IMR-90 (cell line): ENCODE measurements around the gene FUT6. TPM values are rescaled to one million over a fixed set of nuclear protein-coding genes. Genes with fewer than 3 reads are reported as not detected.
A peak's percentile ranks its signal among the peaks of the same experiment; 100 is the strongest.

ENCODE experiments used
- ATAC-seq: fragments of 200-7000 bp; cut with Tn5 transposase; 2 replicates; pipeline ENCODE4 v1.9.1; 2020; ENCODE audit warnings: low read depth, mild to moderate bottlenecking, moderate library complexity
- BruUV-seq: library from RNA; stranded (reverse); fragments of 400-500 nt; replicated peaks from 2 replicates; lab custom pipeline; 2021; lab: Mats Ljungman, UMichigan
- CTCF ChIA-PET: fragments of 300-600 bp; formaldehyde crosslinking; extraction: SDS; loops from one replicate; lab custom pipeline; 2021; ENCODE audit warnings: antibody characterized with exemption; lab: Yijun Ruan, JAX
- POLR2A ChIA-PET: fragments of 300-600 bp; sonication (Branson Sonifier 250); formaldehyde crosslinking; loops from one replicate; lab custom pipeline; 2022; ENCODE audit warnings: antibody characterized with exemption; ENCODE audit not compliant: unreplicated experiment; lab: Charles Lee
- DNase-seq: peaks from one replicate; pipeline ENCODE4 v3.0.0; 2013
- H2AFZ ChIP-seq: replicated peaks from 2 replicates; pipeline ENCODE3; 2013; ENCODE audit warnings: low read length, mild to moderate bottlenecking; ENCODE audit not compliant: poor library complexity
- H2AK5ac ChIP-seq: 2 replicates; pipeline ENCODE4 v1.6.1; 2013; ENCODE audit warnings: low read depth, low read length, inconsistent platforms
- H2AK9ac ChIP-seq: replicated peaks from 2 replicates; pipeline ENCODE3; 2013; ENCODE audit warnings: mild to moderate bottlenecking, low read depth, low read length, moderate library complexity; ENCODE audit not compliant: poor library complexity
- H2BK120ac ChIP-seq: 2 replicates; pipeline ENCODE4 v1.6.1; 2013; ENCODE audit warnings: low read depth, low read length, inconsistent platforms
- H2BK15ac ChIP-seq: 3 replicates; pipeline ENCODE4 v1.6.1; 2013; ENCODE audit warnings: low read depth, low read length, inconsistent platforms
- H2BK20ac ChIP-seq: 2 replicates; pipeline ENCODE4 v1.6.1; 2013; ENCODE audit warnings: low read depth, mild to moderate bottlenecking, inconsistent platforms, low read length, moderate library complexity
- H2BK5ac ChIP-seq: 2 replicates; pipeline ENCODE4 v1.6.1; 2013; ENCODE audit warnings: mild to moderate bottlenecking, low read depth, low read length, inconsistent platforms; ENCODE audit not compliant: poor library complexity, severe bottlenecking
- H3K14ac ChIP-seq: replicated peaks from 2 replicates; pipeline ENCODE4 v1.6.1; 2013; ENCODE audit warnings: low read depth, low read length, inconsistent platforms
- H3K18ac ChIP-seq: 2 replicates; pipeline ENCODE4 v1.6.1; 2013; ENCODE audit warnings: low read depth, low read length, control low read depth
- H3K23ac ChIP-seq: 2 replicates; pipeline ENCODE4 v1.6.1; 2013; ENCODE audit warnings: low read depth, low read length, inconsistent platforms
- H3K27ac ChIP-seq: 2 replicates; pipeline ENCODE4 v1.5.1; 2013; ENCODE audit warnings: mild to moderate bottlenecking, control low read depth, low read length; ENCODE audit not compliant: insufficient read depth
- H3K27me3 ChIP-seq: 2 replicates; pipeline ENCODE4 v1.6.1; 2013; ENCODE audit warnings: low read length; ENCODE audit not compliant: control insufficient read depth, insufficient read depth
- H3K36me3 ChIP-seq: 2 replicates; pipeline ENCODE4 v1.6.1; 2013; ENCODE audit warnings: low read length, mixed read lengths; ENCODE audit not compliant: control insufficient read depth, insufficient read depth
- H3K4ac ChIP-seq: 2 replicates; pipeline ENCODE4 v1.6.1; 2013; ENCODE audit warnings: low read depth, low read length, inconsistent platforms
- H3K4me1 ChIP-seq: 2 replicates; pipeline ENCODE4 v1.6.1; 2013; ENCODE audit warnings: low read length, mixed read lengths; ENCODE audit not compliant: control insufficient read depth, insufficient read depth
- H3K4me2 ChIP-seq: 2 replicates; pipeline ENCODE4 v1.6.1; 2013; ENCODE audit warnings: low read depth, mild to moderate bottlenecking, control low read depth, low read length, moderate library complexity
- H3K4me3 ChIP-seq: 2 replicates; pipeline ENCODE4 v1.5.1; 2013; ENCODE audit warnings: low read depth, mild to moderate bottlenecking, control low read depth, low read length, moderate library complexity; ENCODE audit not compliant: insufficient read depth
- H3K56ac ChIP-seq: 2 replicates; pipeline ENCODE4 v1.6.1; 2013; ENCODE audit warnings: low read length, inconsistent platforms; ENCODE audit not compliant: insufficient read depth; ENCODE audit errors: extremely low read depth
- H3K79me1 ChIP-seq, 2 experiments: 2 replicates each; pipeline ENCODE4 v1.6.1; 2013; ENCODE audit warnings: low read length in 2 of 2, inconsistent platforms in 1 of 2, low read depth in 1 of 2
- H3K9ac ChIP-seq: 2 replicates; pipeline ENCODE4 v1.6.1; 2013; ENCODE audit warnings: low read depth, low read length, control low read depth
- H3K9me1 ChIP-seq: 2 replicates; pipeline ENCODE4 v1.6.1; 2013; ENCODE audit warnings: low read length, inconsistent platforms; ENCODE audit not compliant: insufficient read depth
- H3K9me3 ChIP-seq: 2 replicates; pipeline ENCODE4 v1.6.1; 2013; ENCODE audit warnings: low read length; ENCODE audit not compliant: control insufficient read depth, insufficient read depth
- H4K20me1 ChIP-seq: 2 replicates; pipeline ENCODE4 v1.6.1; 2013; ENCODE audit warnings: low read length, inconsistent platforms; ENCODE audit not compliant: insufficient read depth
- H4K5ac ChIP-seq: 2 replicates; pipeline ENCODE4 v1.6.1; 2013; ENCODE audit warnings: mild to moderate bottlenecking, low read depth, low read length, control low read depth
- H4K8ac ChIP-seq, 2 experiments: 2 replicates each; pipeline ENCODE4 v1.6.1; 2013; ENCODE audit warnings: low read depth in 2 of 2, low read length in 2 of 2, control low read depth in 1 of 2, inconsistent platforms in 1 of 2
- H4K91ac ChIP-seq: 2 replicates; pipeline ENCODE4 v1.6.1; 2013; ENCODE audit warnings: low read depth, low read length, inconsistent platforms; ENCODE audit not compliant: insufficient read depth
- BHLHE40 ChIP-seq: fragments of 150-350 bp; IDR thresholded peaks from 2 replicates; pipeline ENCODE4 v1.6.1; 2016; ENCODE audit warnings: mild to moderate bottlenecking, low read depth, low read length
- CEBPB ChIP-seq: IDR thresholded peaks from 2 replicates; pipeline ENCODE4 v1.6.1; 2012; ENCODE audit warnings: low read depth, low read length, improper control_type of control experiment
- CHD1 ChIP-seq: IDR thresholded peaks from 2 replicates; pipeline ENCODE4 v1.6.1; 2012; ENCODE audit warnings: low read depth, low read length, improper control_type of control experiment
- CTCF ChIP-seq: conservative IDR thresholded peaks from 2 replicates; pipeline ENCODE4 v1.5.1; 2012; ENCODE audit warnings: mild to moderate bottlenecking, low read depth, low read length, improper control_type of control experiment
- FOS ChIP-seq: fragments of 150-350 bp; IDR thresholded peaks from 2 replicates; pipeline ENCODE4 v1.6.1; 2016; ENCODE audit warnings: low read depth, low read length
- MAFK ChIP-seq: IDR thresholded peaks from 2 replicates; pipeline ENCODE4 v1.6.1; 2012; ENCODE audit warnings: low read depth, low read length, improper control_type of control experiment
- MXI1 ChIP-seq: IDR thresholded peaks from 2 replicates; pipeline ENCODE4 v1.6.1; 2012; ENCODE audit warnings: low read depth, mild to moderate bottlenecking, low read length, moderate library complexity, borderline replicate concordance
- NFE2L2 ChIP-seq: fragments of 150-350 bp; IDR thresholded peaks from 2 replicates; pipeline ENCODE4 v1.6.1; 2016; ENCODE audit warnings: low read depth, mild to moderate bottlenecking, low read length
- POLR2A ChIP-seq: IDR thresholded peaks from 2 replicates; pipeline ENCODE4 v1.6.1; 2012; ENCODE audit warnings: mild to moderate bottlenecking, low read depth, low read length
- RAD21 ChIP-seq: IDR thresholded peaks from 2 replicates; pipeline ENCODE4 v1.6.1; 2012; ENCODE audit warnings: low read length, improper control_type of control experiment
- RCOR1 ChIP-seq: IDR thresholded peaks from 2 replicates; pipeline ENCODE4 v1.6.1; 2012; ENCODE audit warnings: mild to moderate bottlenecking, low read length, improper control_type of control experiment; ENCODE audit not compliant: insufficient replicate concordance
- RFX5 ChIP-seq: IDR thresholded peaks from 2 replicates; pipeline ENCODE4 v1.8.0; 2012; ENCODE audit warnings: low read depth, mild to moderate bottlenecking, low read length, moderate library complexity
- SMC3 ChIP-seq: fragments of 150-350 bp; IDR thresholded peaks from 2 replicates; pipeline ENCODE4 v1.6.1; 2016; ENCODE audit warnings: low read depth, mild to moderate bottlenecking, antibody characterized with exemption, low read length, moderate library complexity
- WGBS, 2 experiments: methylation state at CpG; one replicate each; pipeline versions ENCODE4 v1.1.5 to v1.1.7; 2013; ENCODE audit warnings: missing lambda C conversion rate in 2 of 2; ENCODE audit not compliant: insufficient read length in 1 of 2; ENCODE audit errors: extremely low coverage in 2 of 2; 5-methylcytosine and 5-hydroxymethylcytosine counted together
- dilution Hi-C: fragments of 300-500 bp; cut with HindIII; formaldehyde crosslinking; loops from one replicate; pipeline ENCODE4 v1.14.3; 2018; ENCODE audit warnings: low sequenced_read_pairs; ENCODE audit not compliant: unreplicated experiment
- in situ Hi-C: fragments of 300-500 bp; cut with MboI; formaldehyde crosslinking; loops from 3 replicates; pipeline ENCODE4 v1.14.3; 2019; ENCODE audit warnings: low sequenced_read_pairs, inconsistent platforms, mixed read lengths
- intact Hi-C: fragments of 100-400 bp; cut with micrococcal nuclease; formaldehyde crosslinking; loops from 2 replicates; pipeline ENCODE4 v1.10.0; 2022
- polyA plus RNA-seq, 3 experiments: library from polyadenylated mRNA; depleted of rRNA; stranded (reverse); fragments of >200 nt; gene quantifications; 2 replicates each; pipeline ENCODE4 v1.2.3, GENCODE V29; 2012; ENCODE audit warnings: low replicate concordance in 1 of 3
- total RNA-seq: library from RNA; depleted of rRNA; stranded (reverse); fragments of >200 nt; gene quantifications from 2 replicates; pipeline ENCODE4 v1.2.3, GENCODE V29; 2012
- TF ChIP-seq, protein P1 (sequence below): fragments of 150-350 bp; IDR thresholded peaks from 2 replicates; pipeline ENCODE4 v1.6.1; 2017; ENCODE audit warnings: mild to moderate bottlenecking, antibody characterized with exemption, low read length, low read depth

Gene FUT6
- total and polyA plus RNA-seq, 2 of the 4 experiments (the other 2 are of a cell fraction) = not detected

GRCh38 chr19:5827891-5828660, 11.4 kb downstream of the FUT6 start:
- Histone ChIP-seq H3K9me1 (peaks cover 4% of the 10 kb centered on the region; the same call in 1 of the 2 replicates), H3K4me1 (peaks cover 9% of the 10 kb centered on the region), H4K5ac (peak overlapping the region; percentile 96), H2AK5ac (peak overlapping the region; percentile 98), H2BK120ac (peak overlapping the region; percentile 60), H3K9ac (peak overlapping the region; percentile 85), H3K4ac (peak overlapping the region; percentile 97), H4K8ac (peak overlapping the region; percentile 97 to 99), H3K4me2 (peak overlapping the region; percentile 86), H3K56ac (peak overlapping the region; percentile 81), H3K36me3 (no peaks in the 10 kb centered on the region), H3K9me3 (no peaks in the 10 kb centered on the region), H3K27ac (peak overlapping the region; percentile 58), H3K14ac (peak overlapping the region; percentile 98), H2BK15ac (peak overlapping the region; percentile 74; the same call in 2 of the 3 replicates), H2BK20ac (no peak overlapping the region), H3K27me3 (no peaks in the 10 kb centered on the region; the same call in 1 of the 2 replicates), H3K79me1 (peaks cover 0 to 6% of the 10 kb centered on the region in 2 experiments; a peak in 2 of 4 replicates), H4K91ac (peak overlapping the region; percentile 89), H3K4me3 (peak overlapping the region; percentile 59), H2BK5ac (peak overlapping the region; percentile 63), H4K20me1 (no peaks in the 10 kb centered on the region), H3K23ac (peak overlapping the region; percentile 97), H3K18ac (peak overlapping the region; percentile 62), H2AK9ac (peak overlapping the region; percentile 97), H2AFZ (peak overlapping the region; percentile 97)
- dilution Hi-C loops (no loop called here), intact Hi-C loops (loop anchor here (5.0 kb wide), 1 partner anchor 64 kb away; no protein-coding TSS in a partner anchor), in situ Hi-C loops (no loop called here)
- BruUV-seq = no TSS peak
- ChIA-PET POLR2A (interaction anchor here (0.5 to 1.0 kb wide), 4 partner anchors 24 to 100 kb away, joined by 3 read pairs; partner anchors contain the start of gene NDUFA11), CTCF (interaction anchor here (0.9 to 2.2 kb wide), 2 partner anchors 24 to 63 kb away, joined by 3 to 7 read pairs; no protein-coding TSS in a partner anchor)
- ATAC-seq = peak; percentile 87
- DNase-seq = peak; percentile 85
- WGBS, 2 experiments = 1% methylated on average over 39 of the region's 91 CpGs; no CpG with 5 or more reads in 1 of the 2 experiments
- TF ChIP-seq CEBPB (peak; percentile 91), POLR2A (peak; percentile 90), FOS (peak; percentile 74), RCOR1 (peak; percentile 10), CTCF (no peak), MAFK (no peak), MXI1 (no peak), CHD1 (no peak), RAD21 (no peak), SMC3 (no peak), NFE2L2 (no peak), BHLHE40 (peak; percentile 6; the same call in 1 of the 2 replicates), RFX5 (no peak)
- TF ChIP-seq, protein P1, sequence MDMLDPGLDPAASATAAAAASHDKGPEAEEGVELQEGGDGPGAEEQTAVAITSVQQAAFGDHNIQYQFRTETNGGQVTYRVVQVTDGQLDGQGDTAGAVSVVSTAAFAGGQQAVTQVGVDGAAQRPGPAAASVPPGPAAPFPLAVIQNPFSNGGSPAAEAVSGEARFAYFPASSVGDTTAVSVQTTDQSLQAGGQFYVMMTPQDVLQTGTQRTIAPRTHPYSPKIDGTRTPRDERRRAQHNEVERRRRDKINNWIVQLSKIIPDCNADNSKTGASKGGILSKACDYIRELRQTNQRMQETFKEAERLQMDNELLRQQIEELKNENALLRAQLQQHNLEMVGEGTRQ = no peak
